Activated T-cell treated with anti-CD3 and anti-CD28 coated beads, Interleukin-2, amount 50 U/mL, for 48 hours (primary cell): ENCODE measurements around the gene EIF2B5.
"Not testable (repeated sequence)": the region's sequence is repeated elsewhere in the genome, so short reads cannot be mapped to it uniquely, and the experiment has no call there.

Source experiments
- DNase-seq, 2 experiments: peaks; one replicate each; pipeline ENCODE4 v3.0.0-alpha.2; 2020

Gene EIF2B5

GRCh38 chr3:184135149-184135910 is at the start of gene EIF2B5:
Gene EIF2B5 (plus strand): TSS chr3:184135358. CDS start chr3:184135386, 28 bp downstream.
- DNase-seq = peak; percentile 90

GRCh38 chr3:184085389-184085852 is 49.7 kb upstream of the EIF2B5 start:
- DNase-seq = no peak

GRCh38 chr3:184092199-184092598 is 43.0 kb upstream of the EIF2B5 start:
- DNase-seq = no peak

GRCh38 chr3:184096811-184097383 is 38.3 kb upstream of the EIF2B5 start, which contains the start of gene HTR3E:
Gene HTR3E (plus strand): TSS chr3:184097064. CDS start chr3:184097530, 466 bp downstream.
- DNase-seq = no peak

- DNase-seq = no peak
These were observed 37.6 kb upstream of the EIF2B5 start for GRCh38 chr3:184097556-184097955.

- DNase-seq = no peak
These were observed 35.1 kb upstream of the EIF2B5 start for GRCh38 chr3:184099806-184100686.

- DNase-seq = peak in 1 of 2 experiments; percentile 23
These were observed 24.8 kb upstream of the EIF2B5 start for GRCh38 chr3:184110316-184110725.

GRCh38 chr3:184116017-184116416 is 19.1 kb upstream of the EIF2B5 start:
- no peak for DNase-seq

- no peak for DNase-seq
These were observed 17.5 kb upstream of the EIF2B5 start for GRCh38 chr3:184117636-184118035.

- DNase-seq = not testable (repeated sequence)
These were observed 14.1 kb upstream of the EIF2B5 start for GRCh38 chr3:184121031-184121430.

- DNase-seq = no peak
These were observed 9.2 kb upstream of the EIF2B5 start for GRCh38 chr3:184126006-184126405.

- no peak for DNase-seq
These were observed 6.1 kb upstream of the EIF2B5 start for GRCh38 chr3:184129012-184129411.

GRCh38 chr3:184132945-184133344 is 2.2 kb upstream of the EIF2B5 start:
- no peak for DNase-seq

- peak; percentile 77 for DNase-seq
These were observed 1.1 kb upstream of the EIF2B5 start for GRCh38 chr3:184133840-184134745.

GRCh38 chr3:184134746-184135148 is 411 bp upstream of the EIF2B5 start:
- no peak for DNase-seq

- no peak for DNase-seq
These were observed 728 bp downstream of the EIF2B5 start for GRCh38 chr3:184135911-184136260.

- no peak for DNase-seq
These were observed 5.3 kb downstream of the EIF2B5 start for GRCh38 chr3:184140436-184140835.

- no peak for DNase-seq
These were observed 7.0 kb downstream of the EIF2B5 start for GRCh38 chr3:184142199-184142598.

GRCh38 chr3:184143327-184143726 is 8.2 kb downstream of the EIF2B5 start:
- DNase-seq = no peak

GRCh38 chr3:184144505-184144904 is 9.3 kb downstream of the EIF2B5 start:
- no peak for DNase-seq

- DNase-seq = peak in 1 of 2 experiments; percentile 38
These were observed 10.0 kb downstream of the EIF2B5 start for GRCh38 chr3:184145111-184145524.

- DNase-seq = no peak
These were observed 10.7 kb downstream of the EIF2B5 start for GRCh38 chr3:184145751-184146270.
